T-cell (primary cell): ENCODE data around the gene CUEDC1. TPM values are rescaled to one million over a fixed set of nuclear protein-coding genes. Genes with fewer than 3 reads are reported as not detected.

Experiments
- ATAC-seq, 4 experiments: fragments of 200-7000 bp in 3 of 4; fragments of 150-1000 bp in 1 of 4; cut with Tn5 transposase; replicated peaks in 1 of 4; 1 replicate in 3 of 4; 2 replicates in 1 of 4; pipeline ENCODE4 v1.10.0; 2021; ENCODE audit warnings: moderate library complexity in 3 of 4, mild to moderate bottlenecking in 2 of 4, moderate number of reproducible peaks in 1 of 4
- CTCF ChIA-PET, 2 donors: fragments of 300-600 bp; sonication (Branson Sonifier 250); formaldehyde crosslinking; loops; one replicate each; lab custom pipeline; 2022; ENCODE audit warnings: antibody characterized with exemption in 2 of 2; lab: Charles Lee
- POLR2A ChIA-PET, 2 donors: fragments of 300-600 bp; sonication (Branson Sonifier 250); formaldehyde crosslinking; loops; one replicate each; lab custom pipeline; 2022; ENCODE audit warnings: antibody characterized with exemption in 2 of 2; lab: Charles Lee
- DNase-seq, 35 experiments: peaks; one replicate each; pipeline versions ENCODE4 v3.0.0 to v3.0.0-alpha.2; 2013 to 2023
- H3K27ac ChIP-seq: one replicate; pipeline ENCODE4 v1.5.1; 2013; ENCODE audit warnings: low read length
- H3K27me3 ChIP-seq, 2 experiments: replicated peaks in 1 of 2; 1 replicate in 1 of 2; 2 replicates in 1 of 2; pipeline versions ENCODE4 v1.6.1 to v1.7.0; 2013; ENCODE audit warnings: low read length in 1 of 2, mixed read lengths in 1 of 2; ENCODE audit not compliant: control insufficient read depth in 2 of 2, insufficient read depth in 2 of 2; ENCODE audit errors: extremely low read depth in 1 of 2
- H3K36me3 ChIP-seq, 2 donors: 1 replicate in 1 of 2; 2 replicates in 1 of 2; pipeline versions ENCODE4 v1.6.1 to v1.7.0; 2013; ENCODE audit warnings: low read length in 1 of 2; ENCODE audit not compliant: control insufficient read depth in 2 of 2, insufficient read depth in 1 of 2; ENCODE audit errors: extremely low read depth in 1 of 2
- H3K4me1 ChIP-seq, 2 experiments: 1 replicate in 1 of 2; 2 replicates in 1 of 2; pipeline versions ENCODE4 v1.6.1 to v1.7.0; 2013; ENCODE audit warnings: low read length in 2 of 2, mixed read lengths in 1 of 2; ENCODE audit not compliant: insufficient read depth in 2 of 2, control insufficient read depth in 1 of 2; ENCODE audit errors: extremely low read depth in 1 of 2
- H3K4me3 ChIP-seq, 2 donors: 1 replicate in 1 of 2; 2 replicates in 1 of 2; pipeline versions ENCODE4 v1.5.1 to v1.7.0; 2013; ENCODE audit warnings: mild to moderate bottlenecking in 2 of 2, low read length in 1 of 2, moderate library complexity in 1 of 2; ENCODE audit not compliant: control insufficient read depth in 1 of 2; ENCODE audit errors: extremely low read depth in 1 of 2
- H3K9me3 ChIP-seq: 2 replicates; pipeline ENCODE4 v1.7.0; 2013
- H3K27ac Mint-ChIP-seq, 2 donors: one replicate each; pipeline ENCODE4 v1.8.0; 2020 to 2021; ENCODE audit warnings: mild to moderate bottlenecking in 2 of 2, mixed read lengths in 2 of 2
- H3K27me3 Mint-ChIP-seq, 2 donors: one replicate each; pipeline ENCODE4 v1.8.0; 2021 to 2022; ENCODE audit warnings: mixed read lengths in 2 of 2
- H3K36me3 Mint-ChIP-seq: one replicate; pipeline ENCODE4 v1.8.0; 2021; ENCODE audit warnings: mixed read lengths
- H3K4me1 Mint-ChIP-seq, 3 donors: one replicate each; pipeline ENCODE4 v1.8.0; 2020 to 2022; ENCODE audit warnings: mixed read lengths in 3 of 3, mild to moderate bottlenecking in 1 of 3
- H3K4me3 Mint-ChIP-seq, 3 donors: one replicate each; pipeline ENCODE4 v1.8.0; 2020 to 2022; ENCODE audit warnings: mild to moderate bottlenecking in 3 of 3, mixed read lengths in 3 of 3, moderate library complexity in 3 of 3
- H3K9me3 Mint-ChIP-seq, 3 donors: one replicate each; pipeline ENCODE4 v1.8.0; 2020 to 2022; ENCODE audit warnings: mixed read lengths in 3 of 3
- WGBS: methylation state at CpG from one replicate; pipeline ENCODE4 v1.1.5; 2013; ENCODE audit warnings: missing lambda C conversion rate; ENCODE audit not compliant: insufficient coverage; 5-methylcytosine and 5-hydroxymethylcytosine counted together
- total RNA-seq, 35 experiments: library from RNA in 6 of 35; stranded (reverse) in 6 of 35; fragments of 120-200 nt in 1 of 35; gene quantifications; one replicate each; pipeline versions ENCODE4 v1.2.1 to v1.2.4 and lab custom pipeline; 2013 to 2026

The CUEDC1 gene
- total RNA-seq, 5 donors from 2014 or later (not counting 1 experiment from before 2014, with no cell fraction given) = 0.33 to 1.4 (median 0.74) TPM; not detected in 1

- Histone ChIP-seq H3K36me3 (no peaks in the 10 kb centered on the region), H3K4me1 (no peaks in the 10 kb centered on the region), H3K4me3 (no peak overlapping the region), H3K9me3 (no peaks in the 10 kb centered on the region), H3K27ac (no peak overlapping the region), H3K27me3 (peaks cover 0 to 11% of the 10 kb centered on the region in 2 experiments)
- Mint-ChIP-seq H3K27me3 (peaks cover 0 to 4% of the 10 kb centered on the region in 2 donors), H3K4me3 (no peak overlapping the region), H3K27ac (no peak overlapping the region), H3K9me3 (no peaks in the 10 kb centered on the region), H3K36me3 (no peaks in the 10 kb centered on the region), H3K4me1 (no peaks in the 10 kb centered on the region)
- ChIA-PET CTCF (interaction anchor here (1.0 to 1.5 kb wide), 2 partner anchors 80 to 84 kb away, joined by 3 to 4 read pairs; no protein-coding TSS in a partner anchor), POLR2A (no interaction called here)
- no peak for DNase-seq
- 93% methylated on average over 6 of the region's 9 CpGs for WGBS
- no peak for ATAC-seq
Observed at GRCh38 chr17:57915544-57915943, 39.7 kb downstream of the CUEDC1 start.

DNA sequence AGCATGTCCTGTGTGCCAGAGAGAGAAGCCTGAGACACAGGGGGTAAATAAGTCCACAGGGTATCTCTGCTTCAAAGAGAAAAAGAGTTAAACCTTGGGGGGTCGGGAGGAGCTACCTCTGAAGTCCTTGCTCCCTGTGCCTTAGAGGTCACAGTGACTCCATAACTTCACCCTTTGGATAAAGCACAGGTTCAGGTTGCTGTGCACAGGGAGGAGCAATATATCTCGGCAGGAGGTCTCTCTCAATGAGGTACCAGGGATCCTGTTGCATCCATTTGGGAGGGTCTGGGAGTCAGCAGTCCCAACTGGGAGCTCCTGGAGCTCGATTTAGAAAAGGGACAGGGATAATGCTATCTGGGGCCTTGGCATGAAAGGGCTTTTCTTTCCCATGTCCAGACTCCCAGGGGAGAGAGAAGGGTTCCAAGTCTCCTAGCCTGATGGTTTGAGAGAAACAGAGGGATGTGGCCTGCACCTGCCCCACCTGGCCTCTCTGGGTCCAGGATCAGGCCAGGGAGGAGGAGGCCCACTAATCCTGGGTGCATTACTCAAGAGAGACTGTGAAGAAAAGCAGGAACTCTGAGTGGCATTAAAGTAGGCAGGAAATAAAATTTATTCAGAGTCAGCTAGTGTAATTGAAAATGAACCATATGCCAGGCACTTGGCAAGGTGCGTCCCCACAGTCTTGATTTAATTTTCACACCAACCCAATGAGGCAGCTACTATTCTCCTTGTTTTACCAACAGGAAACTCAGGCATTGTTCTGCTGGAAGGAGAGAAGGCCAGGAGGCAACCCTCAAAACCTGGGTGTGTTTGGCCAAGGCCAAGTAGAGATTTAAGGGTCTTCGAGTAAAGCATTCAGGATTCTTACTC is 40.7 kb downstream of the CUEDC1 start:
- Mint-ChIP-seq H3K36me3 (no peaks in the 10 kb centered on the region), H3K27me3 (peaks cover 0 to 4% of the 10 kb centered on the region in 2 donors), H3K4me3 (no peak overlapping the region), H3K27ac (no peak overlapping the region), H3K9me3 (no peaks in the 10 kb centered on the region), H3K4me1 (no peaks in the 10 kb centered on the region)
- no peaks in the 10 kb centered on the region for H3K4me1 ChIP-seq
- ATAC-seq = no peak
- 75% methylated on average over 2 of the region's 5 CpGs for WGBS
- no peak overlapping the region for H3K27ac ChIP-seq
- DNase-seq = no peak
- H3K36me3 ChIP-seq = no peaks in the 10 kb centered on the region
- peaks cover 0 to 11% of the 10 kb centered on the region in 2 experiments for H3K27me3 ChIP-seq
- H3K4me3 ChIP-seq = no peak overlapping the region
- POLR2A ChIA-PET = no interaction called here
- CTCF ChIA-PET = interaction anchor here in 1 of 2 donors (0.6 to 1.5 kb wide), 2 partner anchors 32 to 85 kb away, joined by 4 read pairs; no protein-coding TSS in a partner anchor
- H3K9me3 ChIP-seq = no peaks in the 10 kb centered on the region

DNA sequence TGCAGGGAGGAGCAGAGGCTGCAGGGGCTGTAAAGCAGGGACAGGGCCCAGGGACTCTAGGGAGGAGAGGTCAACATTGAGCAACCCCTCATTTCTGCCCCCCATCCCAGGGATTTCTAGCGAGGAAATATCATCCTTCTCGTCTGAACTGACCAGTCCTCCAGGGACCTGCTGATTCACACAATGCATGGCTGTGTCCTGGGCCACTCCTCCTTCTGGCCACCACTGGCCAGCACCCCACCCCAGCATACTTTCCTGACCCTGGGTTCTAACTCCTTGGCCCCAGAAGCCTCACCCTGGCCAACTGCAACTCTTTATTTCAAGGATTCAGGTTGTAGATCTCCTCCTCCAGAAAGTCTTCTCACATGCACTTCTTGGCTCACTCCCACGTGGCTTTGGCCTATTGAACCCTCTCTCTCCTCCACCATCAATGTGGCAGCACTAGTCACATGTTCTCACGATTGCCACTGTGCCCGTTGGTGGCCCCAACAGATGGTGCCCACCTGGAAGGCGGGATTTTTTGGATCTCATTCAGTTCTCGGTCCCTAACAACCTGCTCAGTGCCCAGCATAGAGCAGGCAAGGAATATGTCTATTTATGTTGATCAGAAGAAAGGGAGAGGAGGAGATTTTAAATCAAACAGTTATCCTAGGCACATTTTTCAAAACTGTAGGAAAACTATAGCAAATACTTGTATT is 41.5 kb downstream of the CUEDC1 start:
- ATAC-seq = no peak
- DNase-seq = no peak
- H3K36me3 Mint-ChIP-seq = no peaks in the 10 kb centered on the region
- H3K4me1 Mint-ChIP-seq = no peaks in the 10 kb centered on the region
- no peak overlapping the region for H3K4me3 ChIP-seq
- ChIA-PET POLR2A (no interaction called here), CTCF (no interaction called here)
- H3K27ac Mint-ChIP-seq = no peak overlapping the region
- H3K4me1 ChIP-seq = no peaks in the 10 kb centered on the region
- no peak overlapping the region for H3K27ac ChIP-seq
- no peaks in the 10 kb centered on the region for H3K9me3 Mint-ChIP-seq
- WGBS = 75% methylated on average over 4 of the region's 7 CpGs
- H3K9me3 ChIP-seq = no peaks in the 10 kb centered on the region
- no peaks in the 10 kb centered on the region for H3K36me3 ChIP-seq
- H3K27me3 Mint-ChIP-seq = peaks cover 0 to 4% of the 10 kb centered on the region in 2 donors
- H3K4me3 Mint-ChIP-seq = no peak overlapping the region
- peaks cover 0 to 11% of the 10 kb centered on the region in 2 experiments for H3K27me3 ChIP-seq

DNA sequence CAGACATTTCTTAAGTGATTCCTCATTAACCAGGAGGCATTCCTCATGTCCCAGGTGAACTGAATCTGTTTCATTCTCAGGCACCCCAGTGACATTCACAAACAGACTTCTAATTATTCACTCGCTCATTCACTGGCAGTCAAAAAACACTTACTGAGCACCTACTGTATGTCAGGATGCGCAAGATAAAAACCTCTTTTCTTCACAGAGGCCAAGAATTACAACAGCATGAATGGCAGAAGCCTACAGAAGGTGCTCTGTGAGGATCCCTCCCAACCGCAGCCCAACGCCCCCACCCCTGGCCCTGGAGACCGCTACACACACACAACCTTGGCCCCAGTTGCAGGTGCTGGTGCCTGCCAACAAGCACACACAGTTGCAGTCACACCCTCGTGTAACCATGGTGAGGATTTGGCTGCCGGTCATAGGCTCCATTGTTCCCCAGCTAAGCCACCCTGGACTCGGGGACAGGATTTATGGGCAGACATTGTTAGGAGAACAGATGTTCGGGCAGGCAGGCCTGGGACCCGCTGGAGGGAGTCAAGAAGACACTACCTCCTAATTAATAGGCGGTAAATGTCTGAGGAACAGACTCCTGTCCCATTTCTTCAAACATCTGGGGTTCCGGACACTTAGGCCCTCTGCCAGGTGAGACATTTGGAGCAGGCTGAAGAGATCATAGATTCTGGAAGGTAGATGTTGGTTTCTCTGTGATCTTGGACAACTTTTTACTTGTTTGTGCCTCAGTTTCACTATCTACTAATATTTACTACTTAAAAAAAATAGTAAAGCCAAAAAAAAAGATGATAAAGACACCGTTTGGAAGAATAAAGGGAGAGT is 43.2 kb downstream of the CUEDC1 start:
- CTCF ChIA-PET = no interaction called here
- DNase-seq (no peak), ATAC-seq (no peak)
- Histone ChIP-seq H3K4me3 (no peak overlapping the region), H3K27me3 (peaks cover 0 to 11% of the 10 kb centered on the region in 2 experiments), H3K36me3 (no peaks in the 10 kb centered on the region), H3K4me1 (no peaks in the 10 kb centered on the region), H3K9me3 (no peaks in the 10 kb centered on the region), H3K27ac (no peak overlapping the region)
- POLR2A ChIA-PET = no interaction called here
- H3K27me3 Mint-ChIP-seq = peaks cover 0 to 4% of the 10 kb centered on the region in 2 donors
- no peaks in the 10 kb centered on the region for H3K9me3 Mint-ChIP-seq
- no peaks in the 10 kb centered on the region for H3K4me1 Mint-ChIP-seq
- WGBS = 91% methylated on average over 4 of the region's 13 CpGs
- H3K36me3 Mint-ChIP-seq = no peaks in the 10 kb centered on the region
- no peak overlapping the region for H3K27ac Mint-ChIP-seq
- no peak overlapping the region for H3K4me3 Mint-ChIP-seq

DNA sequence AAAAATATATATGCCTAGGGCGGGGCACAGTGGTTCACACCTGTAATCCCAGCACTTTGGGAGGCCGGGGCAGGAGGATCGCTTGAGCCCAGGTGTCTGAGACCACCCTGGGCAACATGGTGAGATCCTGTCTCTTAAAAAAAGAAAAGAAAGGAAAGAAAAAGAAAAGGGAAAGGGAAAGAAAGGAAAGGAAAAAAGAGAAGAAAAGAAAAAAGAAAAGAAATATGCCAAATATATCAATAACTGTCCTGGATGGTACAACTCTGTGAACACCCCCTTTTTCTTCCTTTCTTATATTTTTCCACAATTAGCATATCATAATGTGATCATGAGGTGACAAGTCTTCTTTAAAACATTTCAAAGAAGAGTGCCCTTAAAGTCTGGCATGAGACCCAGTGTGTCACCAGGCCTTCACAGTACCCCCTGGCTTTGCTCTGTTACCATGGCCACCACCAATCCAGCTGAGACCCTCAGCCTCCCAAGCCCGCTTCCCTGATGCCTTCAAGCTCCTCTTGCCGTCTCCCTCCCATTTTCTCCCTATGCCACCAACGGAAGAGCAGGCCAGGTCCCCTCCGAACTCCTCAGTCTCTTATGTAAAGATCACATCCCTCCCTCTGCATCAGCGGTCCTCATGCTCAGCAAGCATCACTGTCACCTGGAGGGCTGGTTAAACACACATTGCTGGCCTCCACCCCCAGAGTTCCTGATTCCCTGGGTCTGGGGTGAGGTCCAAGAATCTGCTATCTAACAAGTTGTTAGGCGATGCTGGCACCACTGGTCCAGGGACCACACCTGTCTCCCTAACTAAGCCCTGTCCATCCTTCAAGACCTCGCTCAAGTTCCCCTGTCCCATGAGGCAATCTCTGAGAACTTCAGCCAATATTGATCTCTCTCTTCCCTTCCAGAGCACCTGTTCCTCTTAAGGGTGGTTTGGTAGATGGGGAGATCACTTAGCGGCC is 44.5 kb downstream of the CUEDC1 start:
- no peaks in the 10 kb centered on the region for H3K9me3 Mint-ChIP-seq
- peaks cover 0 to 4% of the 10 kb centered on the region in 2 donors for H3K27me3 Mint-ChIP-seq
- CTCF ChIA-PET = no interaction called here
- no peak overlapping the region for H3K4me3 ChIP-seq
- WGBS = 85% methylated on average over 4 of the region's 11 CpGs
- no peaks in the 10 kb centered on the region for H3K9me3 ChIP-seq
- no peaks in the 10 kb centered on the region for H3K4me1 ChIP-seq
- no peaks in the 10 kb centered on the region for H3K36me3 ChIP-seq
- POLR2A ChIA-PET = no interaction called here
- no peak overlapping the region for H3K27ac Mint-ChIP-seq
- DNase-seq (no peak), ATAC-seq (no peak)
- peaks cover 0 to 8% of the 10 kb centered on the region in 2 experiments for H3K27me3 ChIP-seq
- no peaks in the 10 kb centered on the region for H3K4me1 Mint-ChIP-seq
- no peaks in the 10 kb centered on the region for H3K36me3 Mint-ChIP-seq
- no peak overlapping the region for H3K4me3 Mint-ChIP-seq
- no peak overlapping the region for H3K27ac ChIP-seq
